ENCODE measurements around the gene SARDH. TPM values are rescaled to one million over a fixed set of nuclear protein-coding genes. Genes with fewer than 3 reads are reported as not detected.
A peak's percentile ranks its signal among the peaks of the same experiment; 100 is the strongest.

SARDH gene
- total RNA-seq, 1 experiment from 2014 or later, result 5.3 TPM

- Mint-ChIP-seq H3K4me1 (peaks cover 10 to 35% of the 10 kb centered on the region in 2 experiments), H3K27me3 (ENCODE audit: low read depth) (peaks cover 12% of the 10 kb centered on the region), H3K9me3 (no peaks in the 10 kb centered on the region; a peak in 1 of 5 replicates), H3K4me3 (peak overlapping the region in 1 of 2 experiments; percentile 42; a peak in 1 of 5 replicates), H3K36me3 (ENCODE audit: insufficient read depth in 1 of 3, low read depth in 3 of 3) (no peaks in the 10 kb centered on the region), H3K27ac (no peak overlapping the region)
- Histone ChIP-seq H2BK20ac (ENCODE audit: low read depth, low read length, poor library complexity, severe bottlenecking) (no peak overlapping the region), H3K4ac (ENCODE audit: low read depth, low read length) (no peak overlapping the region), H4K20me1 (ENCODE audit: control insufficient read depth, insufficient read depth, insufficient read length) (no peaks in the 10 kb centered on the region), H3K9me3 (ENCODE audit: control insufficient read depth, low read depth, low read length) (no peaks in the 10 kb centered on the region), H3K14ac (ENCODE audit: insufficient read depth, low read length) (no peak overlapping the region), H3K79me1 (ENCODE audit: insufficient read depth, low read depth, low read length, poor library complexity, severe bottlenecking) (no peaks in the 10 kb centered on the region), H3K9ac (ENCODE audit: extremely low read depth, insufficient read length, low read length) (no peak overlapping the region), H2AK5ac (ENCODE audit: insufficient read length, low read length) (no peak overlapping the region), H3K27me3 (ENCODE audit: insufficient read depth, low read length) (no peaks in the 10 kb centered on the region), H4K8ac (replicated peaks; ENCODE audit: insufficient read length, low read depth, low read length) (no peak overlapping the region), H3K4me1 (ENCODE audit: insufficient read depth, low read length) (peaks cover 3% of the 10 kb centered on the region; the same call in 1 of the 2 replicates), H4K91ac (ENCODE audit: insufficient read length, low read depth, low read length) (no peak overlapping the region), H2BK5ac (ENCODE audit: insufficient read length, low read length) (no peak overlapping the region), H4K5ac (ENCODE audit: insufficient read length, low read depth, low read length) (no peak overlapping the region), H2AFZ (ENCODE audit: low read length) (no peak overlapping the region), H2BK120ac (ENCODE audit: low read depth, low read length, poor library complexity, severe bottlenecking) (no peak overlapping the region), H3T11ph (ENCODE audit: low read length) (no peak overlapping the region), H3K79me2 (ENCODE audit: insufficient read depth, low read length) (no peaks in the 10 kb centered on the region), H3K18ac (ENCODE audit: insufficient read length, low read depth, low read length) (no peak overlapping the region), H2BK12ac (ENCODE audit: insufficient read length, low read depth, low read length) (no peak overlapping the region), H3K4me2 (ENCODE audit: insufficient read depth, insufficient read length, low read length) (no peak overlapping the region), H3K27ac (ENCODE audit: insufficient read length, low read depth, low read length) (no peak overlapping the region), H3K56ac (ENCODE audit: insufficient read length, low read depth, low read length) (no peak overlapping the region), H3K23ac (ENCODE audit: insufficient read length, low read depth, low read length) (no peak overlapping the region), H2BK15ac (ENCODE audit: low read depth, low read length) (no peak overlapping the region), H3K23me2 (ENCODE audit: insufficient read length, low read depth, low read length, poor library complexity, severe bottlenecking) (peaks cover 2% of the 10 kb centered on the region)
- TF ChIP-seq CTCF (conservative IDR thresholded peaks at IDR 0.05), result no peak
- DNase-seq, result no peak
- no CpG with 5 or more reads among the region's 13 CpGs for whole genome bisulfite sequencing (ENCODE audit: extremely low coverage, insufficient read length, low lambda C conversion rate)
These were observed 581 bp upstream of the SARDH start for GRCh38 chr9:133738640-133739225.

All from H9 (cell line).